HG03457 (cell line): ENCODE results near the gene ZNF557.
"Not testable (repeated sequence)": the region's sequence is repeated elsewhere in the genome, so short reads cannot be mapped to it uniquely, and the experiment has no call there.

ENCODE experiments used
- ATAC-seq: cut with Tn5 transposase; IDR thresholded peaks from one replicate; pipeline ENCODE4 v1.9.1; 2021; ENCODE audit warnings: moderate number of reproducible peaks; ENCODE audit not compliant: unreplicated experiment

Gene ZNF557

DNA sequence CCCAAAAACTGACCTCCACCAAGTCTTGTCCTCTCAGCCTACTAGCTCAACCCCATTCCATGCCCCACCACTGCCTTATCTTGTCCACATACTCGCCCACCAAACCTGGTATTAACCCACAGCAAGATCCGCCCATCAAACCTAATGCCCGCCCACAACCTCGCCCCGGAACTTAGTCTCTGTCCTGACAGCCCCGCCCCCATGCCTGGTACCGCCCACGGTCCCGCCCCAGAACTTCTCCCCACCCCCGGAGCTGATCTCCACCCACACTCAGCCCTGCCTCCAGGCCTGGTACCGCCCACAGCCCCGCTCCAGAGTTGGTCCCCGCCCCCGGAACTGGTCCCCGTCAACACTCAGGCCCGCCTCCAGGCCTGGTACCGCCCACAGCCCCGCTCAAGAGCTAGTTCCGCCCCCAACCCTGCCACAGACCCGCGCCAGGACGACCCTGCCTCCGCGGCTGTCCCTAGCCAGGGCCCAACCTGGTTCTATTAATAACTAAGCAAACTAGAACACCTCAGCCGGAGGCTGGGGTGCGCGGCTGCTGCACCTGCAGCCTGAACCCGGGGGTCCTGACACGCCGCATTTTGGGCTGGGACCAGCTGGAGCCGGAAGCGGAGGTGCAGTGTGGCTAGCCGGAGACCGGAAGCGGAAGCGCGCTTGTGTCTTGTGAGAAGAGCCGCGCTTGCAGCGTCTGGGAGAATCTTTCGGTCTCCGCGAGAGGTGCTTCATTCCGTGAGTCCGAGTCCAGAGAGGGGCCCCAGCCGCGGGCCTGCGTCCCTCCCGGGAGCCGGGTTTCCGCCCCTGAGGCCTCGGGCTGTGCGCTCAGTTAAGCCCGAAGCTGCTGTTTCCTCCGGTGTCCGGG is at the start of gene ZNF557:
ZNF557 (plus strand) TSS at position 662 of the 862 bp plus-strand sequence. CDS start 5,372 bp downstream, outside the sequence.
- peak; percentile 61 for ATAC-seq

DNA sequence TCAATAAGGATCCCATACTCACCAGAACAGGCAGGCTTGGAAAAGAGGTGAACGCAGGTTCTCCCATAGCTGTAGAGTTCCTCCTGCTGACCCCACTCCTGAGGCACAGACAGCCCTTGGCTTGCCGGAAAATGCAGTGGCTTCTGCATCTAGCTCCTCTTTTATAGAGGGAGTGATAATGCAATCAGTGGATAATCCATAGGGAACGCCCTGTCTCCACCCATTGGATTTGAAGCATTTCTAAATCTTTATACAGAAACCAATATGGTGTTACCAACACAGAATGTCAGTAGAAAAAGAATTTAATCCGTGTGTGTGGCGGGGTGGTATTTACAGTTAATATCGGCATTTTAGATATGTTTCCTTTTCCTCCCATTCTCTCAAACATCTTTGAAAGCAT is 48.2 kb upstream of the ZNF557 start, which contains the start of gene MBD3L2B:
MBD3L2B (minus strand) TSS at position 101 of the 400 bp plus-strand sequence; CDS start at position 67, 34 bp downstream.
- not testable (repeated sequence) for ATAC-seq

DNA sequence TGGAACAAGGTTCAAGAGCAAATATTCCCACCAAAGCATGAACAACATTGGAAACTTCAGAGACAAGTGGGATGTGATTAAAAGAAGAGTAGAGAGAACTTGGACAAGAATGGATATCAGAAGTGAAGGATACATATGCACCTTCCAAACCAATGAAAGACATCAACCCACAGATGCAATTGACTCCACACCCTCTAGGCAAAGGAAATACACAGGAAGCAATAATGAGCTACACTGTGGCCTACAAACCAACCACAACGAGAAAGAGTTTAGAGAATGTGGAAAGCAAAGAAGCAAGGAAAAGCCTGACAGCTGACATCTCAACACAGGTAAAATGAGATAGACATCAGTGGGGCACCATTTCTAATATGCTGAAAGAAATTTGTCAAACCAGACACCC is 40.7 kb upstream of the ZNF557 start:
- ATAC-seq: not testable (repeated sequence)

DNA sequence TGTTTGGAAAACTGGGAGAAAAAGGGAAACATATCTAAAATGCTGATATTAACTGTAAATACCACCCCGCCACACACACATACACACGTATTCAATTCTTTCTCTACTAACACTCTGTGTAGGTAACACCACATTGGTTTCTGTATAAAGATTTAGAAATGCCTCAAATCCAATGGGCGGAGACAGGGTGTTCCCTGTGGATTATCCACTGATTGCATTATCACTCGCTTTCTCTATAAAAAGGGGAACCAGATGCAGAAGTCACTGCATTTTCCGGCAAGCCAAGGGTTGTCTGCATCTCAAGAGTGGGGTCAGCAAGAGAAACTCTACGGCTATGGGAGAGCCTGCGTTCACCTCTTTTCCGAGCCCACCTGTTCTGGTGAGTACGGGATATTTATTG is 39.2 kb upstream of the ZNF557 start, which contains the start of gene MBD3L5:
MBD3L5 (plus strand) TSS at position 301 of the 400 bp plus-strand sequence; CDS start at position 335, 34 bp downstream.
- ATAC-seq: not testable (repeated sequence)

DNA sequence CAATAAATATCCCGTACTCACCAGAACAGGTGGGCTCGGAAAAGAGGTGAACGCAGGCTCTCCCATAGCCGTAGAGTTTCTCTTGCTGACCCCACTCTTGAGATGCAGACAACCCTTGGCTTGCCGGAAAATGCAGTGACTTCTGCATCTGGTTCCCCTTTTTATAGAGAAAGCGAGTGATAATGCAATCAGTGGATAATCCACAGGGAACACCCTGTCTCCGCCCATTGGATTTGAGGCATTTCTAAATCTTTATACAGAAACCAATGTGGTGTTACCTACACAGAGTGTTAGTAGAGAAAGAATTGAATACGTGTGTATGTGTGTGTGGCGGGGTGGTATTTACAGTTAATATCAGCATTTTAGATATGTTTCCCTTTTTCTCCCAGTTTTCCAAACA is 29.4 kb upstream of the ZNF557 start, which contains the start of gene MBD3L4:
MBD3L4 (minus strand) TSS at position 101 of the 400 bp plus-strand sequence; CDS start at position 66, 35 bp downstream.
- ATAC-seq: not testable (repeated sequence)

DNA sequence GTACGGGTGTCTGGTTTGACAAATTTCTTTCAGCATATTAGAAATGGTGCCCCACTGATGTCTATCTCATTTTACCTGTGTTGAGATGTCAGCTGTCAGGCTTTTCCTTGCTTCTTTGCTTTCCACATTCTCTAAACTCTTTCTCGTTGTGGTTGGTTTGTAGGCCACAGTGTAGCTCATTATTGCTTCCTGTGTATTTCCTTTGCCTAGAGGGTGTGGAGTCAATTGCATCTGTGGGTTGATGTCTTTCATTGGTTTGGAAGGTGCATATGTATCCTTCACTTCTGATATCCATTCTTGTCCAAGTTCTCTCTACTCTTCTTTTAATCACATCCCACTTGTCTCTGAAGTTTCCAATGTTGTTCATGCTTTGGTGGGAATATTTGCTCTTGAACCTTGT is 27.9 kb upstream of the ZNF557 start:
- not testable (repeated sequence) for ATAC-seq

DNA sequence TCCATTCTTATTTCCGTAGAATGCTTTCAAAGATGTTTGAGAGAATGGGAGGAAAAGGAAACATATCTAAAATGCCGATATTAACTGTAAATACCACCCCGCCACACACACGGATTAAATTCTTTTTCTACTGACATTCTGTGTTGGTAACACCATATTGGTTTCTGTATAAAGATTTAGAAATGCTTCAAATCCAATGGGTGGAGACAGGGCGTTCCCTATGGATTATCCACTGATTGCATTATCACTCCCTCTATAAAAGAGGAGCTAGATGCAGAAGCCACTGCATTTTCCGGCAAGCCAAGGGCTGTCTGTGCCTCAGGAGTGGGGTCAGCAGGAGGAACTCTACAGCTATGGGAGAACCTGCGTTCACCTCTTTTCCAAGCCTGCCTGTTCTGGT is 20.5 kb upstream of the ZNF557 start, which contains the start of gene MBD3L2:
MBD3L2 (plus strand) TSS at position 301 of the 400 bp plus-strand sequence; CDS start at position 354, 53 bp downstream.
- ATAC-seq: not testable (repeated sequence)

DNA sequence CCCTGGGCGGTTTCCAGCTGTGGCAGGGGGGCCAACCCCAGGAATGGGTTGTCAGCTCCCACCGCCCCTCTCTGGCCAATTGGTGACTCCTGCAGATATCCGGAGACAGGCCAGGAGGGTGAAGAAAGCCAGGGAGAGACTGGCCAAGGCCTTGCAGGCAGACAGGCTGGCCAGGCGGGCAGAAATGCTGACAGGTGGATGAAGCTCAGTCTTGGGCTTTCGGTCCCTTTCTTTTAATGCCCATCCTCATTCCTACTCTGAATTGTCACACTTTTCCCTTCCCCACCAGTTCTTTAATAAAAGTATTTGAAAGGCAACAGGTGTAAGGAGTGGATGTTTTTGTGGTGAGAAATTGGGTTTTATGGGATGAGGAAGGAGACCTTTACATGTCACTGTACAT is 18.1 kb upstream of the ZNF557 start:
- ATAC-seq: not testable (repeated sequence)

DNA sequence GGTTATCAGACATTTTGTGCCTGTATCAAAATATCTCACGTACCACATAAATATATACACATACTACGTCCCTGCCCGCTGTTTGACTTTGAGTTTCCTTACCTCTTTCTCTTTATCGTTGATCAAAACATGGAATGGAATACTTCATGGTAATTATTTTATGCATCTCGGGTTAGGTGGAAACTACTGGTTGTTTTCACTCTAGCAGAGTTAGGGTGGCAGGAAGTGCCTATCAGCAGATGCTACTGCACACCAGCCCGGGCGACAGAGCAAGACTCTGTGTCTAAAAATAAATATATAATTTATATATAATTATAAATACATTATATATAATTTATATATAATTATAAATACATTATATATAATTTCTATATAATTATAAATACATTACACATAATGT is 16.6 kb upstream of the ZNF557 start:
- ATAC-seq: not testable (repeated sequence)

DNA sequence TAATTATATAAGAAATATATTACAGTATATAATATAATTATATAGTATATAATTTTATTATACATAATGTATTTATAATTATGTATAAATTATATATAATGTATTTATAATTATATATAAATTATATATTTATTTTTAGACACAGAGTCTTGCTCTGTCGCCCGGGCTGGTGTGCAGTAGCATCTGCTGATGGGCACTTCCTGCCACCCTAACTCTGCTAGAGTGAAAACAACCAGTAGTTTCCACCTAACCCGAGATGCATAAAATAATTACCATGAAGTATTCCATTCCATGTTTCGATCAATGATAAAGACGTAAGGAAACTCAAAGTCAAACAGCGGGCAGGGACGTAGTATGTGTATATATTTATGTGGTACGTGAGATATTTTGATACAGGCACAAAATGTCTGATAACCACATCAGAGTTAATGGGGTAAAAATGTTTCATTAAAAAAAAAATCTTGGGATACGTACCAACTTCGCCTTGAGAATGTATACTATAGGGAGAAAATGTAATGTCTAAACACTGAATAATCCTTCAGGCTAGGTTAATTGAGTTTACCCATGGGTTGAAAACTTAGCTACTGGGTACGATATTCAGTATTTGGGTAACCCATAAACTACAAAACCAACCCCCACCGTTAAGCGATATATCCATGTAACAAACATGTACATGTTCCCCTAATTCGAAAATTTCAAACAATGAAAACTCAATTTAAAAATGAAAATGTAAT is 14.7 kb upstream of the ZNF557 start:
- not testable (repeated sequence) for ATAC-seq

DNA sequence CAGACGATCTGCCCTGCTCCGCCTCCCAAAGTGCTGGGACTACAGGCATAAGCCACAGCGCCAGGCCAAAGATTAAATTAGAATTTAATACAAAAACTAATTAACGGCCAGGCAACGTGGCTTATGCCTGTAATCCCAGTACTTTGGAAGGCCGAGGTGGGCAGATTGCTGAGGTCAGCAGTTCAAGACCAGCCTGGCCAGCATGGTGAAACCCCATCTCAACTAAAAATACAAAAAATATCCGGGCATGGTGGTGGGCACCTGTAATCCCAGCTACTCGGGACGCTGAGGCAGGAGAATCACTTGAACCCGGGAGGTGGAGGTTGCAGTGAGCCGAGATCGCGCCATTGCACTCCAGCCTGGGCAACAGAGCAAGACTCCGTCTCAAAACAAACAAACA is 13.8 kb upstream of the ZNF557 start:
- not testable (repeated sequence) for ATAC-seq

DNA sequence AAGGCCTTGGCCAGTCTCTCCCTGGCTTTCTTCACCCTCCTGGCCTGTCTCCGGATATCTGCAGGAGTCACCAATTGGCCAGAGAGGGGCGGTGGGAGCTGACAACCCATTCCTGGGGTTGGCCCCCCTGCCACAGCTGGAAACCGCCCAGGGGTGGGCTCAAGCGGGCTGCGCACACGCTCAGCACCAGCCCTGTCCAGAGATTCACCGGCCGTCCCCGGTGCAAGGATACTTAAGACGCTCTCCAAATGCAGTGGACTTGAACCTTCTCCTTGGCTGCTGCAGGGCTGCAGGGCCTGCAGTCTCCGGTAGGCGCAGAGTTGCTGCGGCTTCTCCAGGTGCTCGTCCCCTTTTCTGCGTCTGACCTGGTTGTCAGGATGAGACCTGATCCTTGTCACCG is 13.1 kb upstream of the ZNF557 start:
- not testable (repeated sequence) for ATAC-seq

DNA sequence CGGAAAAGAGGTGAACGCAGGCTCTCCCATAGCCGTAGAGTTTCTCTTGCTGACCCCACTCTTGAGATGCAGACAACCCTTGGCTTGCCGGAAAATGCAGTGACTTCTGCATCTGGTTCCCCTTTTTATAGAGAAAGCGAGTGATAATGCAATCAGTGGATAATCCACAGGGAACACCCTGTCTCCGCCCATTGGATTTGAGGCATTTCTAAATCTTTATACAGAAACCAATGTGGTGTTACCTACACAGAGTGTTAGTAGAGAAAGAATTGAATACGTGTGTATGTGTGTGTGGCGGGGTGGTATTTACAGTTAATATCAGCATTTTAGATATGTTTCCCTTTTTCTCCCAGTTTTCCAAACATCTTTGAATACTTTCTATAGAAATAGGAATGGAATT is 10.9 kb upstream of the ZNF557 start, which contains the start of gene MBD3L3:
MBD3L3 (minus strand) TSS at position 101 of the 400 bp plus-strand sequence; CDS start at position 30, 71 bp downstream.
- not testable (repeated sequence) for ATAC-seq

DNA sequence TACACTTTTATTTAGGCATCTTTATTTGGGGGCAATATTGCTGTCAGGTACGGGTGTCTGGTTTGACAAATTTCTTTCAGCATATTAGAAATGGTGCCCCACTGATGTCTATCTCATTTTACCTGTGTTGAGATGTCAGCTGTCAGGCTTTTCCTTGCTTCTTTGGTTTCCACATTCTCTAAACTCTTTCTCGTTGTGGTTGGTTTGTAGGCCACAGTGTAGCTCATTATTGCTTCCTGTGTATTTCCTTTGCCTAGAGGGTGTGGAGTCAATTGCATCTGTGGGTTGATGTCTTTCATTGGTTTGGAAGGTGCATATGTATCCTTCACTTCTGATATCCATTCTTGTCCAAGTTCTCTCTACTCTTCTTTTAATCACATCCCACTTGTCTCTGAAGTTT is 9.5 kb upstream of the ZNF557 start:
- not testable (repeated sequence) for ATAC-seq

DNA sequence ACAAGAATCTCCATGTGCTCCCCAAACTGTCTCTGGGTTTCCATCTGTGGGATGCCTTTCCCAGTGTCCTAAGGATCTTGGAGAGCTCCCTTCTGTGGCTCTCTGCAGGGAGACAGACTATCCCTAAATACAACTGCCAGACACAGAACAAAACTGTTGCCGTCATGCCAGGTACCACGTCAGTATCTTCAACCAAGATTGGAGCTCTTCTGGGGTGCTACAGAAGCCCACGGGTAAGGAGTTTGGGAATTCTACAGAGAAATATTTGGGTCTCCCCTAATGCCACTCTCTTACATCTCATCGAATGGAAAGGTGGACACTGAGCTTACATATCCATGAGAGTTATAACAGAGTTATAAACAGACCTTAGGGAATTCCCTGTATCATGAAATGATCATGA is 6.2 kb upstream of the ZNF557 start:
- no peak for ATAC-seq

DNA sequence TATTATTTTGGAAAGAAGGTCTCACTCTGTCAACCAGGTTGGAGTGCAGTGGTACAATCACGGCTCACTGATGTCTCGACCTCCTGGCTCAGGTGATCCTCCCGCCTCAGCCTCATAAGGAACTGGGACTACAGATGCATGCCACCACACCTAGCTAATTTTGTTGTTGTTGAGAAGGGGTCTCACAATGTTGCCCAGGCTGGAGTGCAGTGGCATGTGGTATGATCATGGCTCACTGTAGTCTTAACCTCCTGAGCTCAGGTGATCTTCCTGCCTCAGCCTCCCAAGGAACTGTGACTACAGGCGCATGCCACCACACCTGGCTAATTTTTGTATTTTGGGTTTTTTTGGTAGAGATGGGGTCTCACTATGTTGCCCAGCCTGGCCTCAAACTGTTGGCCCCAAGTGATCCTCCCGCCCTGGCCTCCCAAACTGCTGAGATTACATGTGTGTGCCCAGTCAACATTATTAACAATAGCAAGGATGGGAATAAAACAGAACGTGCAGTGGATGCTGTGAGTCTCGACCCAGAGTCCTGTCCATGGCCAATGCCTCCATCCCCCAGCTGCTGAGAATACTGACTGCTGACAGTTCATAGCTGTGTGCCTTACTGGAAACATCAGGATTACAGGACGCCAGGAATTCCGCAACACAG is 5.6 kb upstream of the ZNF557 start:
- no peak for ATAC-seq

DNA sequence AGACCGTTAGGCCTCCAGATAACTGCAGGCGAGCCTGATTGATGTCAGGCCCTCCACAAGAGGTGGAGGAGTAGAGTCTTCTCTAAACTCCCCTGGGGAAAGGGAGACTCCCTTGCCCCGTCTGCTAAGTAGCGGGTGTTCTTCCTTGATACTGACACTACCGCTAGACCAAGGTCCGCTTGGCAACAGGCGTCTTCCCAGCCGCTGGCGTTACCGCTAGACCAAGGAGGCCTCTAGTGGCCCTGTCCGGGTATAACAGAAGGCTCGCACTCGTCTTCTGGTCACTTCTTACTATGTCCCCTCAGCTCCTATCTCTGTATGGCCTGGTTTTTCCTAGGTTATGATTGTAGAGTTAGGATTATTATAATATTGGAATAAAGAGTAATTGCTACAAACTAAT is 2.4 kb upstream of the ZNF557 start:
- not testable (repeated sequence) for ATAC-seq

DNA sequence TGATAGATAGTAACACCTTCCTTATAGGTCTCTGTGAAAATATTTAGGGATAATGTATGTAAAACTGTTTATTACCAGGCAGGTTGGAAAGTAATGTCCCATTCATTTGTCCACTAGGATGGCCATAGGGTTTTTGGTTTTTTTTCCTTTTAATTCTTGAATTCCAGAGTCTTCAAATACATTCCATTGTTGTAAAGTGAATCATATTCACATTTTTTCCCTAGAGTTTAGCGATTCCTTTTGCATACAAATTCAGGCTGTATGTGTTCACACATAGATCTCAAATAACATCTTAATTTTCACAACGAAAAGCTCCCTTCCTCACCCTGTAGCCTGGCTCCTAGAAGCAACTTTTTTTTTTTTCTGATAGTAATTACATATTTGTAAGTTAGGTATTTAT is 1.8 kb upstream of the ZNF557 start:
- no peak for ATAC-seq

DNA sequence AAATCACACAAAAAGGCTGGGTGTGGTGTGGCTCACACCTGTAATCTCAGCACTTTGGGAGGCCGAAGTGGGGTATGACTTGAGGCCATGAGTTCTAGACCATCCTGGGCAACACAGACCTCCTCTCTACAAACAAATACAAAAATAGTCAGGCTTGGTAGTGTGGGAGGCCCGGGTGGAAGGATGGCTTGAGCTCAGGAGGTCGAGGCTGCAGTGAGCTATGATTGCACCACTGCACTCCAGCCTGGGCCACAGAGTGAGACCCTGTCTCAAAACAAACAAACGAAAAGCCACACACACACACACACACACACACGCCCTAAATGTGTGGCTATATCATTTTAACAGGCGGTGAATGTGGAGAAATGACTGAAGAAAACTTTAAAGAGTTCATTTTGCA is 904 bp upstream of the ZNF557 start:
- no peak for ATAC-seq

DNA sequence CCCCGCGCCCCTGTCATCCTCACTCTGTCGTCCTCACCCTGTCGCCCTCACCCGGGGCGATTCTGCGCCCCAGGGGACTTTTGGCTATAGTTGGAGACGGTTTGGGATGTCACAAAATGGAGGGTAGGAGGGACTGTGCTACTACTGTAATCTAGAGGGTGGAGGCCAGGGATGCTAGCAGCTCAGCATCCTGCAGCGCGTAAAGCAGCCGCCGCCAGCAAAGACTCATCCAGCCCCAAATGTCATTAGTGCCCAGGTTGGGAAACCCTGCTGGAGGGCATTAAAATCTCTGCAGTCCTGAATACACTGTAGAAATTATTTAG is 362 bp downstream of the ZNF557 start:
- ATAC-seq: peak; percentile 10

DNA sequence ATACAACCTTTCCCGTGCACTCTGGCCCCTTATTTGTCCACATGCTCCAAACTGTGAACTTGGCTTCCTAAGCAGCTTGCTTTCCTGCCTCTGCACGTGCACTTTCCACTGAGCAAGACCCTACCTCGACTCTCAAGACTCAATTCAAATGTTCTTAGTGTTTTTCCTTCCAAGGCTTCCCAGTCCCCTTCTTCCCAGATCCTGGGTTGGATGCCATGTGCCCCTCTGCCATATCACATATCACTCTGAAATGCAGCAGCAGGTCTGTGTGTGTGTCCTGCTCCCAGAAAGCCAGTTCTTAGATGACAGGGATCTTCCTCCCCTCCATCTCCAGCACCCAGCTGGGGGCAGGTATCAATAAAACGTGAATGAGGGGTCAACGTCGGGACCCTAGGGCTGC is 3.0 kb downstream of the ZNF557 start:
- ATAC-seq: no peak
